ENCODE measurements around the gene CASK. TPM values are rescaled to one million over a fixed set of nuclear protein-coding genes. Genes with fewer than 3 reads are reported as not detected.

The CASK gene
- total and polyA plus RNA-seq, 9 of the 15 experiments (the other 6 are each of a cell fraction or from before 2014, with no cell fraction given): 1.3 to 7.4 (median 5.2) TPM

DNA sequence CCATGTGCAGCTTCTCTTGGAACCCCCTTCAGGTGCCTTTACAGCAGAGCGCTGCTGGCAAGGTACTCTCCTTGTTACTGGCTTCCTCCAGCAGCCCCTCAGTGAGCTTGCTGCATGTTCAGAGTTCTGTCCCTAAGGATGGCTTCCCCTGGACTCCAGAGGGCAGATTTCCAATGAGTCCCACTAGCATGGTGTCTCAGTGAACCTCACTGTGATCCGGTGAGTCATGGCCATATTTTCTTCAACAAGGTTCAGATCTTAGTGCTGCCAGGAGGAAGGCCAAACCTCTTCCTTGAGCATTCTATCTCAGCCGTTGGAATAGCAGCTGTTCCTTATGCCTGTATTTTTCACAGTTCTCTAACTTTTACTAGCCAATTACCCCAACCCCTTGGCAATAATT, 98.8 kb downstream of the CASK start:
- POLR2A ChIA-PET: no interaction called here
- in situ Hi-C loops (cut with MboI): no loop called here
- H3K36me3 ChIP-seq (ENCODE audit: control insufficient read depth, insufficient read depth, low read length): no peaks in the 10 kb centered on the region
- H4K20me1 ChIP-seq (replicated peaks; ENCODE audit: control insufficient read depth, insufficient read depth, low read length): no peaks in the 10 kb centered on the region
- H3K27ac ChIP-seq (ENCODE audit: extremely low read depth, low read depth, low read length): no peak overlapping the region
- WGBS (ENCODE audit: insufficient coverage, low coverage, missing lambda C conversion rate): 16% methylated on average over 3 of the region's 3 CpGs
- no TSS peak for BruUV-seq (replicated peaks)
- FAIRE-seq (no peak), ATAC-seq (no peak), DNase-seq (ENCODE audit: extremely low read depth in 1 of 4, low spot score in 3 of 4) (no peak)
- no peak overlapping the region for H3K9ac ChIP-seq (ENCODE audit: insufficient read depth in 1 of 2, low read depth in 2 of 2, low read length in 2 of 2)
- no peaks in the 10 kb centered on the region; a peak in 1 of 5 replicates for H3K4me1 ChIP-seq (replicated peaks in 1 of 2; ENCODE audit: control insufficient read depth in 2 of 2, insufficient read depth in 2 of 2, low read length in 2 of 2)
- no peaks in the 10 kb centered on the region for H3K9me1 ChIP-seq (ENCODE audit: control insufficient read depth, insufficient read depth, low read length)
- intact Hi-C loops (cut with micrococcal nuclease): no loop called here
- H3K4me2 ChIP-seq (ENCODE audit: insufficient read depth, low read length): no peak overlapping the region
- no peaks in the 10 kb centered on the region for H3K27me3 ChIP-seq (ENCODE audit: control insufficient read depth in 2 of 2, insufficient read depth in 2 of 2, low read length in 2 of 2)
- TF ChIP-seq PRPF4 (IDR thresholded peaks at IDR 0.05; ENCODE audit: insufficient read depth, low read depth, low read length, poor library complexity, severe bottlenecking): no peak
- no peak for TF ChIP-seq HSF4 (CRISPR knock-in tag; IDR thresholded peaks at IDR 0.05; ENCODE audit: borderline replicate concordance)
- TF ChIP-seq RBM15 (IDR thresholded peaks at IDR 0.05; ENCODE audit: insufficient read depth, low read length): no peak
- TF ChIP-seq, protein P1, sequence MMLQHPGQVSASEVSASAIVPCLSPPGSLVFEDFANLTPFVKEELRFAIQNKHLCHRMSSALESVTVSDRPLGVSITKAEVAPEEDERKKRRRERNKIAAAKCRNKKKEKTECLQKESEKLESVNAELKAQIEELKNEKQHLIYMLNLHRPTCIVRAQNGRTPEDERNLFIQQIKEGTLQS (IDR thresholded peaks at IDR 0.05): no peak
- TF ChIP-seq, protein P1 (CRISPR knock-in tag; conservative IDR thresholded peaks at IDR 0.05): no peak
- no peak for TF ChIP-seq ZNF253 (CRISPR knock-in tag; conservative IDR thresholded peaks at IDR 0.05)
- H3K4me3 ChIP-seq: no peak overlapping the region
- H3K79me2 ChIP-seq (ENCODE audit: control insufficient read depth, insufficient read depth, low read length): no peaks in the 10 kb centered on the region
- CTCF ChIA-PET (ENCODE audit: low intra/inter-chr PET ratio): no interaction called here
- no peak overlapping the region for H2AFZ ChIP-seq (ENCODE audit: low read depth, low read length)
- no peaks in the 10 kb centered on the region for H3K9me3 ChIP-seq (replicated peaks; ENCODE audit: control insufficient read depth, insufficient read depth, low read depth, low read length)
